ENCODE results near the gene SBF1. TPM values are rescaled to one million over a fixed set of nuclear protein-coding genes. Genes with fewer than 3 reads are reported as not detected.

SBF1 gene
- total RNA-seq: 10 to 100 TPM; 19.9 to 66.1 (median 26.7) TPM

GRCh38 chr22:50474710-50475651, at the start of gene SBF1:
Gene SBF1, minus strand, starts transcription at chr22:50475035. Its CDS starts 195 bp downstream, at chr22:50474840.
- no peak for TF ChIP-seq CTCF (IDR thresholded peaks at IDR 0.05; ENCODE audit: low read depth)

GRCh38 chr22:50523806-50524675, 49.2 kb upstream of the SBF1 start:
- TF ChIP-seq CTCF (IDR thresholded peaks at IDR 0.05; ENCODE audit: low read depth): no peak

GRCh38 chr22:50523458-50523805, 48.6 kb upstream of the SBF1 start:
- no peak for TF ChIP-seq CTCF (IDR thresholded peaks at IDR 0.05; ENCODE audit: low read depth)

- no peak for TF ChIP-seq CTCF (IDR thresholded peaks at IDR 0.05; ENCODE audit: low read depth)
Measured at GRCh38 chr22:50522806-50523438, 48.1 kb upstream of the SBF1 start.

- no peak for TF ChIP-seq CTCF (IDR thresholded peaks at IDR 0.05; ENCODE audit: low read depth)
Measured at GRCh38 chr22:50522208-50522805, 47.5 kb upstream of the SBF1 start.

GRCh38 chr22:50521710-50522109, 46.9 kb upstream of the SBF1 start:
- no peak for TF ChIP-seq CTCF (IDR thresholded peaks at IDR 0.05; ENCODE audit: low read depth)

Data from subcutaneous adipose tissue (tissue), 4 donors.